Hepatocyte (in vitro differentiated cells): ENCODE measurements around the gene ILDR2.

Experiments used
- CTCF ChIP-seq: fragments of 200-600 bp; sonication (generic); IDR thresholded peaks from 2 replicates; pipeline ENCODE4 v1.5.1; 2016; ENCODE audit warnings: antibody characterized with exemption, mild to moderate bottlenecking; ENCODE audit not compliant: poor library complexity
- EZH2phosphoT487 ChIP-seq: fragments of 200-600 bp; sonication (generic); IDR thresholded peaks from one replicate; pipeline ENCODE4 v1.6.1; 2018; ENCODE audit warnings: antibody characterized with exemption, mild to moderate bottlenecking, low read depth, moderate library complexity; ENCODE audit not compliant: unreplicated experiment, severe bottlenecking

- TF ChIP-seq CTCF, result no peak
- TF ChIP-seq EZH2phosphoT487, result no peak
These were observed 59.4 kb downstream of the ILDR2 start for GRCh38 chr1:166915941-166916340.
